Caco-2 (cell line): ENCODE measurements around the gene DTYMK. TPM values are rescaled to one million over a fixed set of nuclear protein-coding genes. Genes with fewer than 3 reads are reported as not detected.

ENCODE experiments used
- BruUV-seq: library from RNA; stranded (reverse); fragments of 400-500 nt; replicated peaks from 2 replicates; lab custom pipeline; 2021; lab: Mats Ljungman, UMichigan
- CTCF ChIA-PET: fragments of 300-600 bp; sonication (Branson Sonifier 250); formaldehyde crosslinking; loops from one replicate; lab custom pipeline; 2022; ENCODE audit warnings: antibody characterized with exemption; lab: Charles Lee
- POLR2A ChIA-PET: fragments of 300-600 bp; sonication (Branson Sonifier 250); formaldehyde crosslinking; loops from one replicate; lab custom pipeline; 2022; ENCODE audit warnings: antibody characterized with exemption; lab: Charles Lee
- DNase-seq, 2 experiments: peaks; one replicate each; pipeline versions ENCODE4 v3.0.0 to v3.0.0-alpha.2; 2020 to 2022
- H3K27me3 ChIP-seq: replicated peaks from 2 replicates; pipeline ENCODE4 v1.6.0; 2011; ENCODE audit warnings: low read length; ENCODE audit not compliant: control insufficient read depth, insufficient read depth
- H3K36me3 ChIP-seq: 2 replicates; pipeline ENCODE4 v1.5.1; 2011; ENCODE audit warnings: low read length; ENCODE audit not compliant: control insufficient read depth, insufficient read depth
- H3K4me1 ChIP-seq: fragments of 250-450 bp; sonication (Bioruptor Pico); 2 replicates; pipeline ENCODE4 v1.5.1; 2020; ENCODE audit warnings: mild to moderate bottlenecking
- H3K4me3 ChIP-seq: 2 replicates; pipeline ENCODE4 v1.5.1; 2011; ENCODE audit warnings: low read depth, mild to moderate bottlenecking, control low read depth, low read length
- H3K9me3 ChIP-seq: fragments of 250-450 bp; sonication (Bioruptor Pico); 2 replicates; pipeline ENCODE4 v1.5.1; 2020; ENCODE audit warnings: mild to moderate bottlenecking, moderate library complexity
- H3K27ac Mint-ChIP-seq: one replicate; pipeline ENCODE4 v1.8.0; 2022; ENCODE audit warnings: mixed read lengths; ENCODE audit not compliant: unreplicated experiment
- H3K27me3 Mint-ChIP-seq: one replicate; pipeline ENCODE4 v1.8.0; 2022; ENCODE audit warnings: mixed read lengths; ENCODE audit not compliant: insufficient read depth, unreplicated experiment
- H3K36me3 Mint-ChIP-seq: one replicate; pipeline ENCODE4 v1.8.0; 2022; ENCODE audit warnings: mild to moderate bottlenecking, mixed read lengths; ENCODE audit not compliant: insufficient read depth, unreplicated experiment
- H3K4me1 Mint-ChIP-seq: one replicate; pipeline ENCODE4 v1.8.0; 2022; ENCODE audit warnings: low read depth, mixed read lengths; ENCODE audit not compliant: unreplicated experiment
- H3K4me3 Mint-ChIP-seq: one replicate; pipeline ENCODE4 v1.8.0; 2022; ENCODE audit warnings: mild to moderate bottlenecking, moderate library complexity, mixed read lengths; ENCODE audit not compliant: unreplicated experiment
- H3K9me3 Mint-ChIP-seq: one replicate; pipeline ENCODE4 v1.8.0; 2022; ENCODE audit warnings: mixed read lengths; ENCODE audit not compliant: unreplicated experiment
- intact Hi-C: fragments of 100-400 bp; cut with micrococcal nuclease; formaldehyde crosslinking; loops from one replicate; pipeline ENCODE4 v1.10.0; 2022; ENCODE audit not compliant: unreplicated experiment
- total RNA-seq: library from RNA; stranded (reverse); gene quantifications from 2 replicates; pipeline ENCODE4 v1.2.3, GENCODE V29; 2022
- TF ChIP-seq, protein P1 (sequence below), 2 experiments: fragments of 200-600 bp in 1 of 2; IDR thresholded peaks; 1 replicate in 1 of 2; 2 replicates in 1 of 2; pipeline versions ENCODE4 v1.5.1 to v1.8.0; 2011 to 2022; ENCODE audit warnings: antibody characterized with exemption in 1 of 2, control low read depth in 1 of 2, inconsistent platforms in 1 of 2, low read depth in 1 of 2, low read length in 1 of 2, mild to moderate bottlenecking in 1 of 2, moderate library complexity in 1 of 2; ENCODE audit not compliant: insufficient read depth in 1 of 2, severe bottlenecking in 1 of 2, unreplicated experiment in 1 of 2

Gene DTYMK
- total RNA-seq, 1 experiment from 2014 or later = 68.4 TPM

GRCh38 chr2:241640165-241640795 lies 46.3 kb downstream of the DTYMK start:
- no peak overlapping the region for H3K27ac Mint-ChIP-seq

DNA sequence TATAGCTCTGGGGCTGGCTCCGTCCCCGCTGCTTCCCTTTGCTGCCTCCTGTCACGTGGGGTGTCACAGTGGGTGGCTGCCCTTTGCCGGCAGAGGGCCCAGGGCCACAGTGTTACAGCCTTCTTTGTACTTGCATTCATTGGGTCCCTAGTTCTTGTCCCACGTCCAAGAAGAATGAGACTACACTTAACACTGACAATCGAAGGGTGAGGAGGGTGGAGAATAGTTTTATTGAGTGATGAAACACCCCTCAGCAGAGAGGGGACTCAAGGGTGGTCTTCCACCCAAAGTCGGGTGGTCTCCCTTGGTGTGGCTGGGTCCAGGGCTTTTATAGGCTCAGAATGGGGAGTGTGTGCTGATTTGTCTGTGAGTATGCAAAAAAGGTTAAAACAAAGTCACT lies 47.2 kb downstream of the DTYMK start:
- no peak overlapping the region for H3K4me3 Mint-ChIP-seq
- peaks cover 33% of the 10 kb centered on the region for H3K36me3 Mint-ChIP-seq
- no peaks in the 10 kb centered on the region for H3K9me3 Mint-ChIP-seq
- H3K27me3 Mint-ChIP-seq = no peaks in the 10 kb centered on the region
- Histone ChIP-seq H3K4me3 (no peak overlapping the region), H3K36me3 (peaks cover 4% of the 10 kb centered on the region), H3K9me3 (no peaks in the 10 kb centered on the region; the same call in 1 of the 2 replicates), H3K27me3 (no peaks in the 10 kb centered on the region), H3K4me1 (no peaks in the 10 kb centered on the region)
- CTCF ChIA-PET = no interaction called here
- H3K27ac Mint-ChIP-seq = no peak overlapping the region
- TF ChIP-seq, protein P1, sequence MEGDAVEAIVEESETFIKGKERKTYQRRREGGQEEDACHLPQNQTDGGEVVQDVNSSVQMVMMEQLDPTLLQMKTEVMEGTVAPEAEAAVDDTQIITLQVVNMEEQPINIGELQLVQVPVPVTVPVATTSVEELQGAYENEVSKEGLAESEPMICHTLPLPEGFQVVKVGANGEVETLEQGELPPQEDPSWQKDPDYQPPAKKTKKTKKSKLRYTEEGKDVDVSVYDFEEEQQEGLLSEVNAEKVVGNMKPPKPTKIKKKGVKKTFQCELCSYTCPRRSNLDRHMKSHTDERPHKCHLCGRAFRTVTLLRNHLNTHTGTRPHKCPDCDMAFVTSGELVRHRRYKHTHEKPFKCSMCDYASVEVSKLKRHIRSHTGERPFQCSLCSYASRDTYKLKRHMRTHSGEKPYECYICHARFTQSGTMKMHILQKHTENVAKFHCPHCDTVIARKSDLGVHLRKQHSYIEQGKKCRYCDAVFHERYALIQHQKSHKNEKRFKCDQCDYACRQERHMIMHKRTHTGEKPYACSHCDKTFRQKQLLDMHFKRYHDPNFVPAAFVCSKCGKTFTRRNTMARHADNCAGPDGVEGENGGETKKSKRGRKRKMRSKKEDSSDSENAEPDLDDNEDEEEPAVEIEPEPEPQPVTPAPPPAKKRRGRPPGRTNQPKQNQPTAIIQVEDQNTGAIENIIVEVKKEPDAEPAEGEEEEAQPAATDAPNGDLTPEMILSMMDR (IDR thresholded peaks at IDR 0.05; ENCODE audit: insufficient read depth in 1 of 2, low read depth in 1 of 2, low read length in 1 of 2, severe bottlenecking in 1 of 2, unreplicated experiment in 1 of 2) = no peak
- intact Hi-C loops = no loop called here
- no TSS peak for BruUV-seq
- no peak for DNase-seq
- POLR2A ChIA-PET = no interaction called here
- peaks cover 9% of the 10 kb centered on the region for H3K4me1 Mint-ChIP-seq

More at GRCh38 chr2:241640165-241640795, 46.3 kb downstream of the DTYMK start:
- no peaks in the 10 kb centered on the region for H3K27me3 ChIP-seq
- Mint-ChIP-seq H3K36me3 (peaks cover 36% of the 10 kb centered on the region), H3K9me3 (no peaks in the 10 kb centered on the region), H3K4me1 (peaks cover 9% of the 10 kb centered on the region), H3K4me3 (no peak overlapping the region), H3K27me3 (no peaks in the 10 kb centered on the region)
- DNase-seq = no peak
- TF ChIP-seq, protein P1 (IDR thresholded peaks at IDR 0.05; ENCODE audit: insufficient read depth in 1 of 2, low read depth in 1 of 2, low read length in 1 of 2, severe bottlenecking in 1 of 2, unreplicated experiment in 1 of 2) = no peak
- ChIA-PET POLR2A (no interaction called here), CTCF (no interaction called here)
- H3K4me1 ChIP-seq = no peaks in the 10 kb centered on the region
- peaks cover 4% of the 10 kb centered on the region for H3K36me3 ChIP-seq
- no peaks in the 10 kb centered on the region; the same call in 1 of the 2 replicates for H3K9me3 ChIP-seq
- intact Hi-C loops = no loop called here
- BruUV-seq = no TSS peak
- no peak overlapping the region for H3K4me3 ChIP-seq

DNA sequence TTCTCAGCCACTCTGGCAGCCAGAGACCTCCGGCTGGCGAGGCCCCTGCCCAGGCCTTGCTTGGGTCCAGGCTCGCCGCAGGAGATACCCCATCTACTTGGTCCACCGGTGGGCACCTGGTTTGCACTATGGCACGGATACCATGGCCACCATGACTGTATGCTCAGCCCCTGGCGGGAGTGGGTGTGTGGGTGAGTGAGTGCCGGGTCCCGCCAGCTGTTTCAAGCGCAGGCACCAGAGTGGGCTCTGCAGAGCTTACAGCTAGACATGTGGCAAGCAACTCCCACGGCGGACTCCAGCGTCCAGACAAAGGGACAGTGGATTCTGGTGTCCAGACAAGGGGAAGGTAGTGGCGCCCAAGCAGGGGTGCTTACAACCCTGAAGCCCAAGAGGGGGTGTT lies 47.7 kb downstream of the DTYMK start:
- TF ChIP-seq, protein P1 (IDR thresholded peaks at IDR 0.05; ENCODE audit: insufficient read depth in 1 of 2, low read depth in 1 of 2, low read length in 1 of 2, severe bottlenecking in 1 of 2, unreplicated experiment in 1 of 2) = no peak
- no peak for DNase-seq
- intact Hi-C loops = no loop called here
- Mint-ChIP-seq H3K4me1 (peaks cover 9% of the 10 kb centered on the region), H3K27me3 (no peaks in the 10 kb centered on the region), H3K36me3 (peaks cover 29% of the 10 kb centered on the region), H3K9me3 (no peaks in the 10 kb centered on the region), H3K4me3 (peak overlapping the region; percentile 85), H3K27ac (no peak overlapping the region)
- Histone ChIP-seq H3K4me1 (no peaks in the 10 kb centered on the region), H3K9me3 (no peaks in the 10 kb centered on the region; the same call in 1 of the 2 replicates), H3K36me3 (peaks cover 4% of the 10 kb centered on the region), H3K4me3 (peak overlapping the region; percentile 10; the same call in 1 of the 2 replicates), H3K27me3 (no peaks in the 10 kb centered on the region)
- no TSS peak for BruUV-seq
- CTCF ChIA-PET = interaction anchor here (0.6 kb wide), 1 partner anchor 526 kb away, joined by 4 read pairs; no protein-coding TSS in a partner anchor
- POLR2A ChIA-PET = no interaction called here
